Esophagus squamous epithelium (tissue), 5 donors: Measurements from ENCODE around the gene HPCAL1. TPM values are rescaled to one million over a fixed set of nuclear protein-coding genes. Genes with fewer than 3 reads are reported as not detected.

Source experiments
- DNase-seq: peaks from one replicate; lab custom pipeline; 2025; lab: John Stamatoyannopoulos, UW
- H3K27ac ChIP-seq, 4 donors: fragments of 200-600 bp; sonication (generic); one replicate each; pipeline ENCODE4 v1.5.1; 2016 to 2019; ENCODE audit warnings: mild to moderate bottlenecking in 1 of 4
- H3K27me3 ChIP-seq, 4 donors: fragments of 200-600 bp; sonication (generic); 1 replicate in 3 of 4; 2 replicates in 1 of 4; pipeline versions ENCODE4 v1.5.1 to v1.6.0; 2017 to 2021; ENCODE audit warnings: antibody characterized with exemption in 1 of 4
- H3K36me3 ChIP-seq, 3 donors: fragments of 200-600 bp; sonication (generic); one replicate each; pipeline ENCODE4 v1.5.1; 2016 to 2019
- H3K4me1 ChIP-seq, 3 donors: fragments of 200-600 bp; sonication (generic); one replicate each; pipeline ENCODE4 v1.5.1; 2017 to 2019
- H3K4me3 ChIP-seq, 4 donors: fragments of 200-600 bp; sonication (generic); 1 replicate in 3 of 4; 2 replicates in 1 of 4; pipeline ENCODE4 v1.5.1; 2016 to 2019; ENCODE audit warnings: mild to moderate bottlenecking in 2 of 4, moderate library complexity in 1 of 4
- H3K9me3 ChIP-seq, 3 donors: fragments of 200-600 bp; sonication (generic); one replicate each; pipeline ENCODE4 v1.5.1; 2016 to 2019
- POLR2A ChIP-seq, 4 donors: fragments of 450-650 bp; IDR thresholded peaks; one replicate each; pipeline ENCODE4 v1.6.1; 2017; ENCODE audit warnings: antibody characterized with exemption in 4 of 4, mild to moderate bottlenecking in 4 of 4, moderate library complexity in 3 of 4
- WGBS, 2 donors: methylation state at CpG; one replicate each; pipeline ENCODE4 v1.1.5; 2018; 5-methylcytosine and 5-hydroxymethylcytosine counted together
- intact Hi-C: fragments of 100-400 bp; cut with DNase I; formaldehyde crosslinking; loops from one replicate; pipeline ENCODE4 v1.15.0; 2022
- total RNA-seq, 4 donors: library from RNA; depleted of rRNA; stranded (reverse); fragments of >200 nt; gene quantifications; one replicate each; pipeline ENCODE4 v1.1.0, GENCODE V29; 2016
- TF ChIP-seq, protein P1 (sequence below), 6 experiments: fragments of 450-650 bp in 4 of 6; fragments of 200-600 bp in 2 of 6; sonication (generic) in 2 of 6; IDR thresholded peaks; one replicate each; pipeline ENCODE4 v1.5.1; 2016 to 2019; ENCODE audit warnings: antibody characterized with exemption in 6 of 6, mild to moderate bottlenecking in 4 of 6, moderate library complexity in 4 of 6
- donor health status: DM: yes; HTN: yes; CAD: no.

Gene HPCAL1
- total RNA-seq, 4 donors from 2014 or later, result 13.2 to 26.4 (median 20.5) TPM

DNA sequence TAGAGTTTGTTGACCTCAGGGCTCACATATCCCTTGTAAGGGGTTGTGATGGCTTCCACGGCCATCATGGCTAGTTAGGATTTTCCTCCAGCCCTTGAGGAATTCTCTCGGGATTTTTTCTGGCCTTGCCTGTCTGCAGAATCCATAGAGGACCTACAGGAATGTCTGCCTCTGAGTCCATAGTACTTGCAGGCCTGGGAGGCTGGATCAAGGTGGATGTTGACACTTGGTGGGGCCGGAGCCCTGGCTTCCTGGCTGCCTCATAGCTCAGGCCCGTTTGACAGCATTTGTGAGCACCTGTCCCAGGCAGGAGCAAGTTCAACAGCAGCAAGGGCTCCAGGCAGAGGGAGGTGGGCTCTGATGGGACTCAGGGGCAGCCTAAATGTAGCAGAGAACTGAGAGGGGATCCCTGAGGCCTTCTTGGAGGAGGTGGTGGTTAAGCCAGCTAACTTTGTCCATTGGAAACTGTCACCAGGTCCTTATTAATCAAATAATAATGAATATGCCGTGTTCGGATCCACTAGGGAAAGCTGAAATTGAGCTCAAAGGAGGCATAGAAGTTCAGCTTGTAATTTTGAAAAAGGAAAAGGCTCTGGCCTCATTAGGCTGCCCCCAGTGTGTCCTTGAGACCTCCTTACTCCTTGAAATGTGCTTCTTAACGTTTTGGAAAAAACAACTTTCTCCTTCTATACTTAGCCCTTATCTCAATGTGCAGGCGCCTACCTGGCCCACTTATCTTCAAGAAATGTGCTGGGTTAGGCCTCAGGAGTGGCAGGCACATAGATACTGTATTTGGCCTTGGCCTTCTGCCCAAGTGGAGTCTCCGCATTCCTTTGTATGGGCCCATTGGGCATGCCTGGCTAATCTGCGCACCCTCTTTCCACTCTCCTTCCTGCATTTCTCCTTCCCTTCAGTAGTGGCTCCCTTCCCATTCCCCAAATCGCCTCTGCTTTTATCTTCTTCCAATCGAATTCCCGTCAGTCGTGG, 66.9 kb downstream of the HPCAL1 start:
- no peaks in the 10 kb centered on the region for H3K9me3 ChIP-seq
- no peak overlapping the region for H3K27ac ChIP-seq
- intact Hi-C loops, result no loop called here
- TF ChIP-seq POLR2A (IDR thresholded peaks at IDR 0.05), result no peak
- TF ChIP-seq, protein P1, sequence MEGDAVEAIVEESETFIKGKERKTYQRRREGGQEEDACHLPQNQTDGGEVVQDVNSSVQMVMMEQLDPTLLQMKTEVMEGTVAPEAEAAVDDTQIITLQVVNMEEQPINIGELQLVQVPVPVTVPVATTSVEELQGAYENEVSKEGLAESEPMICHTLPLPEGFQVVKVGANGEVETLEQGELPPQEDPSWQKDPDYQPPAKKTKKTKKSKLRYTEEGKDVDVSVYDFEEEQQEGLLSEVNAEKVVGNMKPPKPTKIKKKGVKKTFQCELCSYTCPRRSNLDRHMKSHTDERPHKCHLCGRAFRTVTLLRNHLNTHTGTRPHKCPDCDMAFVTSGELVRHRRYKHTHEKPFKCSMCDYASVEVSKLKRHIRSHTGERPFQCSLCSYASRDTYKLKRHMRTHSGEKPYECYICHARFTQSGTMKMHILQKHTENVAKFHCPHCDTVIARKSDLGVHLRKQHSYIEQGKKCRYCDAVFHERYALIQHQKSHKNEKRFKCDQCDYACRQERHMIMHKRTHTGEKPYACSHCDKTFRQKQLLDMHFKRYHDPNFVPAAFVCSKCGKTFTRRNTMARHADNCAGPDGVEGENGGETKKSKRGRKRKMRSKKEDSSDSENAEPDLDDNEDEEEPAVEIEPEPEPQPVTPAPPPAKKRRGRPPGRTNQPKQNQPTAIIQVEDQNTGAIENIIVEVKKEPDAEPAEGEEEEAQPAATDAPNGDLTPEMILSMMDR (IDR thresholded peaks at IDR 0.05), result no peak
- WGBS, 2 donors, result 82 to 89% methylated on average over 9 to 11 of the region's 14 CpGs
- H3K27me3 ChIP-seq, result no peaks in the 10 kb centered on the region
- H3K4me3 ChIP-seq, result no peak overlapping the region
- H3K36me3 ChIP-seq, result no peaks in the 10 kb centered on the region
- H3K4me1 ChIP-seq, result no peaks in the 10 kb centered on the region
- DNase-seq, result no peak

DNA sequence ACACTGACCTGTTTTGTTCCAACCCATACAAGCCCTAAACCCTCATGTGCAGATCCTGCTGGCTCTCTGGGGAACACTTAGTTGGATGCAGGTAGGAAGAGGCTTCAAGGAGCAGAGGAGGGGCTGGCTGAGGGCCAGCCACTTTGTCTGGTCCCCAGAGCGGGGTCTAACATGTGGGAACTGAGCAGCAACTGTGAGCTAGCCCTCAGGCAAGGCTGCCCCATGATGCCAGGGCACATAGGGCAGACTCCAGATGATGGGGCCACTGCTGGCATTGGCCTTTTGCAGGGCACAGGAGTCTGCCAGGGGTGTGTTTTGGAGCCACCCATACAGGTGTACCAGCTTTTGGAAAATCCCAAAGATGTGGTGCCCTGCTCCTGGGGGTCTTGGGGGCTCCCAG, 67.7 kb downstream of the HPCAL1 start:
- 83% methylated on average over 1 of the region's 1 CpG; no CpG with 5 or more reads in 1 of the 2 donors for WGBS, 2 donors
- TF ChIP-seq, protein P1 (IDR thresholded peaks at IDR 0.05), result no peak
- no peak for TF ChIP-seq POLR2A (IDR thresholded peaks at IDR 0.05)
- H3K36me3 ChIP-seq, result no peaks in the 10 kb centered on the region
- DNase-seq, result no peak
- no peaks in the 10 kb centered on the region for H3K9me3 ChIP-seq
- intact Hi-C loops, result no loop called here
- no peaks in the 10 kb centered on the region for H3K27me3 ChIP-seq
- H3K27ac ChIP-seq, result no peak overlapping the region
- no peak overlapping the region for H3K4me3 ChIP-seq
- no peaks in the 10 kb centered on the region for H3K4me1 ChIP-seq

DNA sequence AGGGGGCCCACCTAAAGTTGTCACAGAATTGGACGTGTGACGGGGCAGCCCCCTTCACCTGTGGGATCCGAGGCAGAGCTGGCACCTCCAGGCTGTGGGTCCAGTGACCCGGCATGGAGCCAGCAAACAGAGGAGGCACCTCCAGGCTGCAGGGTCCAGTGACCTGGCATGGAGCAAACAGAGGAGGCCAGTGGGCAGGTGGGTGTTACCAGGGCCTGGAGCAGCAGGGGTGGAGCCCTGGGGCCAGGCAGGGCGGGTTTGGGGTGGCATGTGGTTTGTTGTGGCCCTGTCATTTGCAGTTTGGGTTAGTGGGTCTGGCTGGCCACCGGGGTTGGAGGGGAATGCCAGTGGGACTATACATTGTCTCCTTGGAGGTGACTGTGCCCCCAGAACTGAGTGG, 68.2 kb downstream of the HPCAL1 start:
- DNase-seq, result no peak
- no peaks in the 10 kb centered on the region for H3K36me3 ChIP-seq
- H3K27me3 ChIP-seq, result no peaks in the 10 kb centered on the region
- TF ChIP-seq, protein P1 (IDR thresholded peaks at IDR 0.05), result no peak
- TF ChIP-seq POLR2A (IDR thresholded peaks at IDR 0.05), result no peak
- no peaks in the 10 kb centered on the region for H3K4me1 ChIP-seq
- H3K4me3 ChIP-seq, result no peak overlapping the region
- WGBS, 2 donors, result 94 to 100% methylated on average over 1 to 2 of the region's 6 CpGs
- no peak overlapping the region for H3K27ac ChIP-seq
- intact Hi-C loops, result no loop called here
- H3K9me3 ChIP-seq, result no peaks in the 10 kb centered on the region

DNA sequence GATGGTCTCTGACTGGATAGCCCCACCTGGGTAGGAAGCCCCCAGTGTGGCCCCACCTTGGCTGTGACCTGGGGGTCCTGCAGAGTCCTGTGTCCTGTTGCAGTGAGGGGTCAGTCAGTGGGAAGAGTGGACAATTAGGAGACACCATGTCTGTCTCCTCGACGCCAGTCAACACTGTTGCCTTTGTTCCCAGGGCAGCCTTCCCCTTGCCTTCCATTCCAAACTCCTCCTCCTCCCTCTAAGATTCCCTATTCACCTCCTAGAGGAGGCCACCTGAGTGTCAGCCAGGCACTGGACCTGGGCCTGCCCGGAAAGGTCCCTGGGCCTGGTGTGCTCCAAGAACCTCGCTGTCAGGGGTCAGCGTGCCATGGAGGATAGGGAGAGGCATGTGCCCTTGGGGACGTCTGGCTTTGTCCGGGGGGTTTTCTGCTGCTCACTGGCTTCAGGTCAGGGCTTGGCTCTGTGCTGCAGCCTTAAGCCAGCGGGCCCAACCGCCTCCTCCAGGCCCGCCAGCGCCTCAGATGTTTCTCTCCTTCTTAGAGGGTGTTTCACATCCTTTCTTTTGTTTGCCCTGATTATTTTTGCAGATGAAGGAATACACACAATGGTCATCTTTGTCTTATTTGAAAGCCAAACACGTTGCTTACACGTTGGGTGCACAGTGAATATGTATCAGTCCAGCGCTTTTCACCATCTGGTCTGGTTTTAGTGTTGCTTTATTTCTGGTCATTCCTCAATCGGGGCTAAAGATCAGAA, 68.9 kb downstream of the HPCAL1 start:
- Histone ChIP-seq H3K27me3 (no peaks in the 10 kb centered on the region), H3K4me3 (no peak overlapping the region), H3K36me3 (no peaks in the 10 kb centered on the region), H3K9me3 (no peaks in the 10 kb centered on the region), H3K27ac (no peak overlapping the region), H3K4me1 (no peaks in the 10 kb centered on the region)
- 92 to 94% methylated on average over 11 to 12 of the region's 15 CpGs for WGBS, 2 donors
- no peak for DNase-seq
- intact Hi-C loops, result no loop called here
- TF ChIP-seq, protein P1 (IDR thresholded peaks at IDR 0.05), result no peak
- TF ChIP-seq POLR2A (IDR thresholded peaks at IDR 0.05), result no peak
